Mononuclear cell (primary cell): Measurements from ENCODE around the gene SDK1. TPM values are rescaled to one million over a fixed set of nuclear protein-coding genes. Genes with fewer than 3 reads are reported as not detected.

Source experiments
- H3K27me3 ChIP-seq: 2 replicates; pipeline ENCODE4 v1.6.0; 2011; ENCODE audit warnings: low read length, control low read depth; ENCODE audit not compliant: insufficient read depth
- H3K4me1 ChIP-seq: 2 replicates; pipeline ENCODE4 v1.5.1; 2011; ENCODE audit warnings: mild to moderate bottlenecking, low read length, control low read depth; ENCODE audit not compliant: insufficient read depth
- H3K4me3 ChIP-seq: 2 replicates; pipeline ENCODE4 v1.5.1; 2011; ENCODE audit warnings: mild to moderate bottlenecking, low read length, moderate library complexity
- H3K9me3 ChIP-seq: 2 replicates; pipeline ENCODE4 v1.5.1; 2011; ENCODE audit warnings: low read depth, mild to moderate bottlenecking, control low read depth, low read length
- total RNA-seq: library from RNA; depleted of rRNA; stranded (reverse); fragments of >200 nt; gene quantifications from one replicate; pipeline ENCODE4 v1.2.3, GENCODE V29; 2012

Gene SDK1
- total RNA-seq, 1 donor, result 0.31 TPM

- no peak overlapping the region for H3K4me3 ChIP-seq
- no peaks in the 10 kb centered on the region for H3K27me3 ChIP-seq
- no peaks in the 10 kb centered on the region for H3K9me3 ChIP-seq
- no peaks in the 10 kb centered on the region for H3K4me1 ChIP-seq
Measured at GRCh38 chr7:3469641-3470040, 168.6 kb downstream of the SDK1 start.

- H3K4me3 ChIP-seq, result no peak overlapping the region
- peaks cover 3% of the 10 kb centered on the region for H3K27me3 ChIP-seq
- H3K4me1 ChIP-seq, result no peaks in the 10 kb centered on the region
- no peaks in the 10 kb centered on the region for H3K9me3 ChIP-seq
Measured at GRCh38 chr7:3480197-3480596, 179.1 kb downstream of the SDK1 start.

GRCh38 chr7:3481435-3481834 is 180.4 kb downstream of the SDK1 start:
- peaks cover 3% of the 10 kb centered on the region for H3K27me3 ChIP-seq
- no peak overlapping the region for H3K4me3 ChIP-seq
- H3K4me1 ChIP-seq, result no peaks in the 10 kb centered on the region
- no peaks in the 10 kb centered on the region for H3K9me3 ChIP-seq

- no peak overlapping the region for H3K4me3 ChIP-seq
- no peaks in the 10 kb centered on the region for H3K9me3 ChIP-seq
- H3K4me1 ChIP-seq, result no peaks in the 10 kb centered on the region
- H3K27me3 ChIP-seq, result peaks cover 3% of the 10 kb centered on the region
Measured at GRCh38 chr7:3482147-3482921, 181.3 kb downstream of the SDK1 start.

- Histone ChIP-seq H3K9me3 (no peaks in the 10 kb centered on the region), H3K4me1 (no peaks in the 10 kb centered on the region), H3K4me3 (no peak overlapping the region), H3K27me3 (no peaks in the 10 kb centered on the region)
Measured at GRCh38 chr7:3486841-3487240, 185.8 kb downstream of the SDK1 start.

- H3K9me3 ChIP-seq, result no peaks in the 10 kb centered on the region
- H3K4me3 ChIP-seq, result no peak overlapping the region
- H3K4me1 ChIP-seq, result no peaks in the 10 kb centered on the region
- no peaks in the 10 kb centered on the region for H3K27me3 ChIP-seq
Measured at GRCh38 chr7:3488829-3489228, 187.8 kb downstream of the SDK1 start.

- H3K9me3 ChIP-seq, result no peaks in the 10 kb centered on the region
- no peaks in the 10 kb centered on the region for H3K27me3 ChIP-seq
Measured at GRCh38 chr7:3493499-3493898, 192.4 kb downstream of the SDK1 start.

GRCh38 chr7:3494947-3495346 is 193.9 kb downstream of the SDK1 start:
- Histone ChIP-seq H3K27me3 (no peaks in the 10 kb centered on the region), H3K4me1 (no peaks in the 10 kb centered on the region), H3K4me3 (no peak overlapping the region), H3K9me3 (no peaks in the 10 kb centered on the region)

More at GRCh38 chr7:3493499-3493898, 192.4 kb downstream of the SDK1 start:
- H3K4me1 ChIP-seq, result no peaks in the 10 kb centered on the region
- no peak overlapping the region for H3K4me3 ChIP-seq

- Histone ChIP-seq H3K4me3 (no peak overlapping the region), H3K4me1 (no peaks in the 10 kb centered on the region), H3K27me3 (no peaks in the 10 kb centered on the region), H3K9me3 (peaks cover 5% of the 10 kb centered on the region)
Measured at GRCh38 chr7:3495530-3495929, 194.5 kb downstream of the SDK1 start.

GRCh38 chr7:3495954-3496353 is 194.9 kb downstream of the SDK1 start:
- Histone ChIP-seq H3K4me1 (no peaks in the 10 kb centered on the region), H3K27me3 (no peaks in the 10 kb centered on the region), H3K4me3 (no peak overlapping the region), H3K9me3 (peaks cover 7% of the 10 kb centered on the region)

- Histone ChIP-seq H3K4me3 (no peak overlapping the region), H3K4me1 (no peaks in the 10 kb centered on the region), H3K27me3 (no peaks in the 10 kb centered on the region), H3K9me3 (peaks cover 7% of the 10 kb centered on the region)
Measured at GRCh38 chr7:3497796-3498195, 196.7 kb downstream of the SDK1 start.

GRCh38 chr7:3501671-3502070 is 200.6 kb downstream of the SDK1 start:
- H3K9me3 ChIP-seq, result peaks cover 11% of the 10 kb centered on the region
- no peak overlapping the region for H3K4me3 ChIP-seq
- no peaks in the 10 kb centered on the region for H3K4me1 ChIP-seq

GRCh38 chr7:3504384-3504783 is 203.3 kb downstream of the SDK1 start:
- Histone ChIP-seq H3K4me1 (no peaks in the 10 kb centered on the region), H3K4me3 (no peak overlapping the region), H3K9me3 (peaks cover 15% of the 10 kb centered on the region), H3K27me3 (no peaks in the 10 kb centered on the region)

More at GRCh38 chr7:3501671-3502070, 200.6 kb downstream of the SDK1 start:
- H3K27me3 ChIP-seq, result no peaks in the 10 kb centered on the region

- H3K4me3 ChIP-seq, result no peak overlapping the region
- no peaks in the 10 kb centered on the region for H3K4me1 ChIP-seq
- peaks cover 8% of the 10 kb centered on the region for H3K9me3 ChIP-seq
- H3K27me3 ChIP-seq, result no peaks in the 10 kb centered on the region
Measured at GRCh38 chr7:3510101-3511020, 209.3 kb downstream of the SDK1 start.

- Histone ChIP-seq H3K4me1 (no peaks in the 10 kb centered on the region), H3K4me3 (no peak overlapping the region), H3K9me3 (no peaks in the 10 kb centered on the region), H3K27me3 (peaks cover 3% of the 10 kb centered on the region)
Measured at GRCh38 chr7:3517344-3517743, 216.3 kb downstream of the SDK1 start.
